HCEC 1CT (cell line): ENCODE data around the gene COPS3.

Experiments used
- DNase-seq: peaks from one replicate; pipeline ENCODE4 v3.0.0-alpha.2; 2017

The COPS3 gene

DNA sequence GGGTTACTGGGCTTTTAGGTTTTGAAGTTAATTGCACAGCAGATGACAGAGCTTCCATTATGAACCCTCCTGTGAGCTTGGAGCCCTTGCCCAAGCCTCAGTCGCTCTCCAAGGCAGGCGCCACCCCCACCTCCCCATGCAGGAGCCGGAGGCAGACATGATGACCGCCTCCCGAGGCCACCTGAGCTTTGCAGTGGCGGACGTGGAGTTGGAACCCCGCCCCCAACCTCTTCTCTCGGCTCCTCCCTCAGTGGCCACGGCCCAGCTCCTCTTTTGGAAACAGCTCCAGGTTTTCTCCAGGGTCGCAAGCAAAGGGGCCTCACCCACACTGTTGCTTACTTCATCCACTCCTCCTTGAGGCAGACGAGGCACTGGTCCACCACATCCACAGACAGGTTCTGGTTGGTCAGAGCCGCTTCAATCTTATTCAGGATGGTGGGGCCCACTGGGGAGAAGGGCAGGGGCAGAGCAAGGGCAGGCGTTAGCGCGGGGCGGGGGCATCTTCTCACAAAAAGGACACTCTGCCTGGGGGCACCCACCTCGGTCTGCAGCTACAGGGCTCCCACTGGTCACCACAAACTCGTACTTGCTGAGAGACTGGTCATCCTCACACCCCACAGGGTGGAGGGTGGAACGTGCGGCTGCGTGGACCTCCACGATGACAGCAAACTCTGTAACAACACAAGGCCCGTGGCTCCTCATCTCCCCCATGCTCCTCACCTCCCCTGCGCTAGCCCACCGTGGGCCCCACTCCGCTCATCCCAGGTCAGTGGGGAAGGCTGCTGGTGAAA, 66.2 kb downstream of the COPS3 start:
- no peak for DNase-seq

- no peak for DNase-seq
Observed at GRCh38 chr17:17213775-17214174, 67.3 kb downstream of the COPS3 start.

DNA sequence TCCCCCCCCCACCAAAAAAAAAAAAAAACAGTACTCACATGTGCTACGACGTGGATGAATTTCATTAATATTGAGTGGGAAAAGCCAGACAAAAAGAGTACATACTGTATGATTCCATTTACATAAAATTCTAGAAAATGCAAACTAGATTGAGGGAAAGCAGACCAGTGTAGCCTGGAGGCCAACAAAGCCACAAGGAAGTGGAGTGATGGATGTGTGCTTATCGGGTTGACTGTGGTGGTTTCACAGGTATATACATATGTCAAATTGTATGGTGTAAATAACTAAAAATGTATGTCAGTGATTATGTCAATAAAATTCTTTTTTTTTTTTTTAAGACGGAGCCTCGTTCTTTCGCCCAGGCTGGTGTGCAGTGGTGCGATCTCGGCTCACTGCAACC, 73.0 kb downstream of the COPS3 start:
- no peak for DNase-seq

- no peak for DNase-seq
Observed at GRCh38 chr17:17206913-17207335, 74.1 kb downstream of the COPS3 start.

DNA sequence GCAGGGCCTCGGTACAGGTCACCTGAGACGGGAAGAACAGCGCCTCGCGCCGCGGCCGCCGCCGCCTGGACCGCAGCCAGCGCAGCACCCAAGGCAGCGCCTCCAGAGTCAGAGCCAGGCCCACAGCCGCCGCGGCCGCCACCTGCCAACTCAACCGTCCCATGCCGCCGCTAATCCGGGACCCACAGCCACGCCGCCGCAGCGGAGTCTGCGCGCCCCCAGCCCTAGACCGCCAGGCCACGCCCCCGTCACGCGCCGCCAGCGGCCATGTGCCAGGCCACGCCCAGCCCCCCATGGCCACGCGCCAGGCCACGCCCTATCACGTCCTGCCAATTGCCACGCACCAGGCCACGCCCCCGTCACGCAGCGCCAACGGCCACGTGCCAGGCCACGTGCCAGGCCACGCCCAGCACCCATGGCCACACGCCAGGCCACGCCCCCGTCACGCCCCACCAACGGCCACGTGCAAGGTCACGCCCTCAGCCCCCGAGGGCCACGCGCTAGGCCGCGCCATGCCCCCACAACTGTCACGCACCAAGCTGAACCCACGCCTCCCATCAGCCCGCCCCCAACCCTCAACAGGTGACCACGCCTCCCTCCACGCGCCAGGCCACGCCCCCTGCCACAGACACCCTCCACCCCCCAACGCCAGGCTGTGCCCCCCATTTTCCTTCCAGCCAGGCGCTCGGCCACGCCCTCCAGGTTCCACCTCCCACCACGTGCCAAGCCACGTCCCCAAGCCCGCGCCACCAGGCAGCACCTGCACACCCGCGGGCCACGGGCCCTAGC, 74.7 kb downstream of the COPS3 start, which contains the start of gene PLD6:
PLD6 (minus strand) TSS at position 210 of the 789 bp plus-strand sequence; CDS start at position 163, 47 bp downstream.
- DNase-seq, result peak; percentile 29

DNA sequence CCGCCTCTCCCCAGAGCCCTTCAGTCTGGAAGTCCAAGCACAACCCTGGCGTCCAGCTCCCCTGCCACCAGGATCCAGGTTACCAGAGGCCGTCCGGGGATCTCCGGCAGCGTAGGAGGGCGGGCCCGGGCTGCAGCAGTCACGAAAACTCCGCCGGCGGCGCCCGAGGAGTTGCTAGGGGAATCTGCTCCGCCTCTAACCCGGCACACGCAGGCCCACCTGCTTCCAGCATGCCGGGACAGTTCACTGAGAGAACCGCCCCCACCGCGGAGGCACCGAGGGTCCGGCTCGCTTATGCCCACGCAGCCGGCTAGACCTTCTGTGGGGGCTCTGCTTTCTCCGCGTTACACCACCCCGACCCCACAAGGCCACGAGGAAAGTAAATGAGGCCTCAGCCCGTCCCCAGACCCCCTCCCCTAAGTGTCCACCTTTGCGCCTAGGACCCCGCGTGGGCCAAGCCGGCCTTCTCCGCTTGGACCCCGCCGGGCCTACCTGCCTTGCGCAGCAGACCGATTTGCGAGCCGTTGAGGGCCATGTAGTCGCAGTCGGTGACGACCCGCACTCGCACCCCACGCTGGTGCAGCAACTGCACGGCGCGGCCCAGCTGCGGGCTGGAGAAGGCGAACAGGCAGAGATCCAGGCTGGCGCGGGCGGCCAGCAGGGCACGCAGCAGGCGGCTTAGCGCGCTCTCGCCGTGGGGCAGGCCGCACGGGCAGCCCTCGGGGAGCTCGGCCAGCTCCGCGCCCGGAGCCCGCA, 75.5 kb downstream of the COPS3 start:
- peak; percentile 34 for DNase-seq

GRCh38 chr17:17204635-17205231, 76.3 kb downstream of the COPS3 start:
- no peak for DNase-seq

DNA sequence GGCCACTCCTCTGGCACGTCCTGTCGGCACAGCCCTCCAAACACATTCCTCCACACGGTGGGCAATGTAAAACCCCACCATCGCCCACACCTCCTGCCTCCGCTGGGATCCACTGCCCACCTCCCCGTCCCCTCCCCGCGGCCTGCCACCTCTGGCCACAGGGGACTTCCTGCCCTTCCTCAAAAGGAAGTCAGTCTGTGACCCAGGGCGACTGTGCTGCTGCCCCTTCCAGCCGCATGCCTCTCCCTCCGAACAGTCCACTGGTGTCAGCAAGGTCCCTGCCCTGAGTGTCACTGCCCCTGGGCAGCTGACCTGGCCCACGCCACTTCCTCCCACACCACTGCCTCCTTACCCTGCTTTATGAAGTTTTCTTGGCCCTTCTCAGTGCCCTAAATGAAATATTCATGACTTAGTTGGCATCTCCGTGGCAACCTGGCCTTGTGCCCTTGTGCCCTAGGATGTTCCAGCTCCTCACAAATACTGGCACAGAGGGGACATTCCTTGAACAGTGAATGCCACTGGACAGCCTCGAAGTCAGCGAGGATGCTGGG, 76.9 kb downstream of the COPS3 start:
- no peak for DNase-seq

DNA sequence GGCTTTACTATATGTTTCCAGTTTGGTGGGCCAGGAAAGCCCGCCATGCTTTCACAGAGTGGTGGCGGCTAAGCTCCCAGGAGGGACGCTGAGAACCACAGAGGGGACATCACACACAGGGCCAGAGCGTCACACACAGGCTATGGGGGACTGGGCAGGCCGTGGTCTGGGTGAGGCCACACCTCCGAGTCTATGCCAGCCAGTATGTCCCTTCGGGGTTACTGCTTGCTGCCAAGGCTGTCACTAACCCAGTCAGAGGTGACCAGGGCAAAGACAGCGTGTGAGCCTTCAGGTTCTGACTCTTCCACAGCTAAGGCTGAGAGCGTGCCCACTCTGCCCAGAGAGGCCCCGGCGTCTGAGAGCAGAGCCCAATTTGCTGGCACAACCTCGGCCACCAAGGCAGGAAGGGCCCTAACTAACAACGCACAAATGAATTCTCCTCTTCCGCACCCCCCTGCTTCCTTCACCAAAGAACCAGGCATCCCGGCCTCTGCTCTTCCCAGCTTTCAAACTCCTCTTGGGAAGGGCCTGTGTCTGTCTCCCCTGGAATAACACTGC, 77.8 kb downstream of the COPS3 start:
- no peak for DNase-seq

GRCh38 chr17:17201907-17202306, 79.1 kb downstream of the COPS3 start:
- no peak for DNase-seq

DNA sequence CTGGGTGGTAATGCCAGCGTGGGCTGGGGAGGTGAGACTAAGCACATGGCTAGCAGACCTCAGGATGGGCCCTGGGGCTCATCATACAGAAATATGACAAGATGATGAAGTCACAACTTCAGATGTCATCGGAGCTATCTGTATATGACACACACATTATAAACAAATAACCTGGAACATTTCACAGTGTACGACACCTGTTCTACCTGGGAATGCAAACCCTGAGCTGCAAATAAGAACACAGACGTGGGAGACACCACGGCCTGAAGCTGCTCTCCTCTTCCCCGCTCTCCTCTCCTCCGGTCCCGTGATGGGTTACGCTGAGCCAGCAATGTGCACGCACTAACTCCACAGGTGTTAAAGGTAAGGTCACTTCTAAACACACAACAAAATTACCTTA, 79.8 kb downstream of the COPS3 start:
- no peak for DNase-seq

- DNase-seq, result no peak
Observed at GRCh38 chr17:17200831-17201230, 80.2 kb downstream of the COPS3 start.

DNA sequence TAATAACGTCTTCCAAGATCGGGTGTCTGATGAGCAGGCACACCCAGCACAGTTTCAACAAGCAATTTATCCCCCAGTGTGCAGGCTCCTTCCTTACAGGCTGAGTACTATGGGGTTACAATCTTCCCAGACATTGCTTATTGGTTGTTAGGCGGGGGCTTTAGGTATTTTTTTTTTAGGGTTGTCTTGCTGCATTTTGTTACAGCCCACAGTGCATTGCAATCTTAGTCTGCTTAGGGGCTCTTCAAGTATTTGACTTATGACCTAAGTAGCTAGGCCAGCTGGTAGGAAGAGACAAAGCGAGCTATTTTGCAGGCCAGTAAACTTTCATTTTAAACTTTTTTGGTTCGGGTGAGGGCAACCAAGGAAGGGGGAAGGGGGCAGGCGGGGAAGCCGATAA, 80.7 kb downstream of the COPS3 start:
- DNase-seq, result no peak

GRCh38 chr17:17198281-17198680, 82.8 kb downstream of the COPS3 start:
- no peak for DNase-seq

DNA sequence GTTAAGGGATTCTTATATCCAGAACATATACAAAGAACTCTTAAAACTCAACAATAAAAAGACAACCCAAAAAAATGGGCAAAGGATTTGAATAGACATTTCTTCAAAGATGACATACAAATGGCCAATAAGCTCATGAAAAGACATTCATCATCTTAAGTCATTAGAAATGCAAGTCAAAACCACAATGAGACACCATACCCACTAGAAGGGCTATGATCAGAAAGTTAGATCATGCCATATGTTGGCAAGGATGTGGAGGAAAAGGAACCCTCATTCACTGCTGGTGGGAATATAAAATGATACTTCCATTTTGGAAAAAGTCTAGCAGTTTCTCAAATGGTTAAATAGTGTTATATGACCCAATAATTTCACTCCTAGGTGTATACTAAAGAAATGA, 84.3 kb downstream of the COPS3 start:
- no peak for DNase-seq
